Bone marrow (tissue), 2 donors: Measurements from ENCODE around the gene LMF1.

ENCODE experiments used
- DNase-seq, 2 donors: peaks; one replicate each; lab custom pipeline; 2025; lab: John Stamatoyannopoulos, UW

LMF1 gene

DNA sequence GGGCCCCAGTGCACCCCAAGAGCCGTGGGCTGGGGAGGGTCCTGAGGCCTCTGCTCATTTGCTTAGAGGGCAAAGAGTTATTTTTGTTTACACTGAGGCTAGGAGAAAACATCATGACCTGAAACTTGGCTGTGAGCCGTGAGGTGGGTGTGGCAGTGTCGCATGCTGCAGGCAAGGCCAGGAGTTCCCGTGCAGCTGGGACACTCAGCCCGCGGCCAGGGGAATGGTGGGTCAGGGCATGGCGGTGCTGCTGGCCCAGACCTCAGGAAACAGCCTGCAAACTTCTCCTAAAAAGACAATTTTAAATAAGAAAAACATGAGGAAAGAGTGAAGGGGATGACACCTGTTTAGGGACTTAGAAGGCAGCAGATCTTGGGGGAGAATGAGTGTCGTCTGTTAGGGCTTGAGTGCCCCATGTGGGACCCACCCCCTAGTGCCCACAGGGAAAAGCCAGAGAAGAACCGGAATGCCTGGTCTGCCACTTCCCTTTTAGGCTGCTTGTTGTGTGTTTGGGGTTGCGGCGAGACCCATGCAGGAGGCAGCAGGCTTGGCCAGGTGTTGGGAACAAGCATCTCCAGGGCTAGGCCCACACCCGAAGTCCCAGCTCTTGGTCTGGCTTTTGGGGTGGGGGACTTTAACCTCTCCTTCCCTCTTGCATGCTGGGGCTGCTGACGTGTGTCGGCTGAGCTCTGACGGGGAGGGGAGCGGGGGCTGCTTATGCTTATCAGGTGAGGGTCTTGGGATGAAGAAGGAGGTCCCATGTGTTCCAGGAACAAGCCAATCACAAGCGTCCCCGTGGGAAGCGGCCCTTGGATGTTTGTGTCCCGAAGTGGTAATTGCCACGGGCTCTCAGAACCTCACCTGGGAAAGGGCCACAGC is 89.3 kb downstream of the LMF1 start:
- no peak for DNase-seq

DNA sequence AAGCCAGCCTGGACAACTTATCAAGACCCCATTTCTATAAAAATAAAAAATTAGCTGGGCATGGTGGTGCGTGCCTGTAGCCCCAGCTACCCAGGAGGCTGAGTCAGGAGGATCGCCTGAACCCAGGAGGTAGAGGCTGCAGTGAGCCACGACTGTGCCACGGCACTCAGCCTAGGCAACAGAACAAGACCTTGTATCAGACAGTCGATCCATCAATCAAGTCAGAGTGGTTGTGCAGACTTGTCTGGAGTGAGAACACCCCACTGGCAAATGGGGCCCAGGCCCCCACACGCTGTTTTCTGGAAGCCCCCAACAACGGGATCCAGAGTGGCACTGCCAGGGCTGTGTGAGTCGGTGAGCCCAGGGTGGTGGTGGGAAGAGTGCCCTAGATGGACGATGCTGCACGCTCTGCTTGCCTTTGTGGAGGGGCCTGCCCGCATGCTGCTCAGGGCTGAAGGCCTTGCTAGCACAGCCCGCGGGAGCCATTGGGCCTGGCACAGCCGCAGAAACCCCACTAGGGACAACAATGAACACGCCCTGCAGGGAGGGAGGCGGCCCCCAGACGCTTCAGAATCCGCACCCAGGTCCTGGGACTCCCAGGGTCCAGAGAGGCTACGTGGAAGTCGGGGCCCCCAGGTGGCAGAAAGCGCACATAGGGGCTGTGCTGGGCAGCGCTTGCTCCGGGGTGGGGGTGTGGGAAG is 90.2 kb downstream of the LMF1 start:
- no peak for DNase-seq

- no peak for DNase-seq
These were observed 90.8 kb downstream of the LMF1 start for GRCh38 chr16:879986-880385.

DNA sequence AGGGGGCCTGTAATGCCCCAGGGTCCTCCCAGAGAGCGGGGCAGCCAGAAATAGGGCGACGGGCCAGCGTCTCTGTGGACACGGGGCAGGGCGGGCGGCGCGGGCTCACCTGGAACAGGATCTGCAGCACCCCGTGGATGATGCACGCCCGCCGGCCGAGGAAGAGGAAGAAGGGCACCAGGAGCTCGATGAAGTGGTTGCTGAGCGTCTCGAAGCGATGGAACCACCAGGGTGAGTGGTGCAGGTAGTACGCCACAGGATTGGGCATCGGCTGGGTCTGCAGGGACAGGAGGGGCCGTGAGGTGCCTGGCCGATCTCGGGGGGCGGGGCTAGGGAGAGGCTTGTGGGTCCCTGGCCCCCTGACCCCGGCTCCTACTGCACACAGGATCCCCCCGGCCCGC is 91.3 kb downstream of the LMF1 start:
- DNase-seq: no peak

DNA sequence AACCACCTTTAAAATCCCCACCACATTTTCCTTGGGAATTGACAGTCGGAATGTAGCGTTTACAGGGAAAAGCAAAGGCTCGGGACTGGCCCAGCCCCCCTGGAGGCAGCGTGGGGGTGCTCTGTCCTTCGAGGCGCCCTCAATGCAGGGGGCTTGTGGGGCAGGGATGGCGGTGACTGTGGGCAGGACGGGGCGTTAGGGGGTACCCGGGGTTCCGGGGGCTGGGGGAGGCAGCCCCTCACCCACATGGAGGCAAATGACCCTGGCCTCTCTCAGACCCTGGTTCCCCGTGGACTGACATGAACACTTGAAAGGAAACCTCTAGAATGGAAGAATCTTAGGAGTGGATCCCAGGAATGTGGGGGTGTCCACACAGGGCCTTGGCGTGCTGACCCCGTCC is 91.9 kb downstream of the LMF1 start:
- no peak for DNase-seq

- no peak for DNase-seq
These were observed 92.6 kb downstream of the LMF1 start for GRCh38 chr16:878072-878784.

GRCh38 chr16:877242-878071 is 93.3 kb downstream of the LMF1 start:
- no peak for DNase-seq

- DNase-seq: no peak
These were observed 94.1 kb downstream of the LMF1 start for GRCh38 chr16:876523-877241.

DNA sequence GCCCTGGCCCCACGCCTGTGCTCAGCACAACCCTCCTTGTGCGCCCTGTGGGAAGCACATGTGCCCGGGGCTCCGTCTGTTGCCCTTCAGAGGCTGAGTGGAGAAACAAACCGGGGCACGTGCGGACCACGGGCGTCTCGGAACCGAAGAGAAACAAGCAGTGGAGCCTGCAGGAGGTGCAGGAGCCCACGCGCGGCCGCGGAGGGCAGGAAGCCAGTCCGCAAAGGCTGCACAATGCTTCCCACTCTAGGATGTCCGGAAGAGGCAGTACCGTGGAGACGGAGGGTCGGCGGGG is 94.8 kb downstream of the LMF1 start:
- no peak for DNase-seq

- no peak for DNase-seq
These were observed 95.4 kb downstream of the LMF1 start for GRCh38 chr16:875182-876040.

DNA sequence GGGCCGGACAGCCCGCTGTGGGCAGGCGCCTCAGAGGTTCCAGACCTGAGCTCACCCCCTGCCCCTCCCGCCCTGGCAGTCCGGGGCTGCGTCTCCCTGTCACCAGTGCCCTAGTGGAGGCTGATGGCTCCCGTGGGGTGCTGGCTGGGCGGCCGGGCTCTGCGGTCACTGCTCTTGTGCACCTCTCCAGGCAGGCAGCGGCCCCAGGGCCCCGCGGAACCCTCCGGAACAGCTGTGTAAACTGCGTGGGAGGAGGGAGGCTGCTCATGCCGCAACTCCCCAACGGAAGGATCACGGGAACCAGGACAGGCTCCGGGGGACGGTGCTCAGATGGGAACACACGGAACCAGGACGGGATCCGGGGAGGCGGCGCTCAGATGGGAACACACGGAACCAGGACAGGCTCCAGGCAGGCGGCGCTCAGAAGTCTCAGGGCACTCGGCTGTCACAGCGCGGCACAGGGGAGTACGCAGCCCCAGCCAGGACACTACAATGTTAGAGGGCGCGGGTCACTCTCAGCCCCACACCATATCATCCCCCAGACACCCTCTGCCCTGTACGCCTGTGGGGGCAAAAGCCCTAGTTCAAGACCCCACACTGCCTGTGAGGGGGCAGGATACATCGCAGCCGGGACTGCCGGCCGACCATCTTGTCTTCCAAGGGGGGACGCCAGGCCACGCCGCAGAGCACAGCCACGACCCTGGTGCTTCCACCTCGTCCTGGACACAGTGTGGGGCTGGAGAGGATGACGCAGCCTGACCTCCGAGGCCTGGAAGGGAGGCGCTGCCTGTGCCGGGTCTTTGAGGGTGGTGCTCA is 96.2 kb downstream of the LMF1 start:
- no peak for DNase-seq

DNA sequence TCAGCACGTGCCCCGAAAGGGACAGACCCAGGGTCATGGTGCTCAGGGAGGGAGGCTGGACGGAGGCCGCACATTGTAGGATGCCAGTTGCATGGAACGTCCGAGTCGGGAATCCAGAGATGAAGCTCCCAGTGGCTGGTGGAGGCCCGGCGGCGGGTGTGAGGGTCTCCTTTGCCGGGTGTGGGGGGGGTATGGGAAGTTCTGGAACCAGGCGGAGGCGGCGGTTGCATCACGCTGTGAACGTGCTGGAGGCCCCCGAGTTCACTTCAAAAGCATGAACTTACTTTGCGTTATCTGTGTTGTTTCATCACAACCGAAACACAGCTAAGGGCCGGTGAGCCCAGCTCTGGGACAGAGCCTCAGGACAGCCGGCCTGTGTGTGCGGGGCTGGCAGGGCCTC is 96.9 kb downstream of the LMF1 start:
- DNase-seq: no peak

DNA sequence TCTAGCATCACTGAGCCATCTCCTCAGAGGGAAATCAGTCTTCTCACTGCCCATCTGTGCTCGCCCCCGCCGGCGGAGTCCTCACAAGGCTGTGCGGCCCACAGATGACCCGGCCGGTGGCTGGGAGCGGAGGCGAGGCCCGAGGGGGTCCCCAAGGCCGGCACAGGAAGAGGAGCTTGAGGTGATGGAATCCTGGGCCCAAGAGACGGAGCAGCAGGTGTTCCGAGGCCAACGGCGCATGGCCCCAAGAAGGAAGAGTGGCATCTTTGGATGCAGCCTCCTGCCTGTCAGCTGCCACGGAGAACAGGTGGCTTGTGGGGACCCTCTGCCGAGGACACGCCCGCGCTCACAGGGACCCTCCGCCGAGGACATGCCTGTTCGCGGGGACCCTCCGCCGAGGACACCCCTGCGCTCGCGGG is 97.5 kb downstream of the LMF1 start:
- DNase-seq: no peak

- no peak for DNase-seq
These were observed 98.1 kb downstream of the LMF1 start for GRCh38 chr16:872436-873242.

- no peak for DNase-seq
These were observed 99.0 kb downstream of the LMF1 start for GRCh38 chr16:871562-872345.

GRCh38 chr16:870856-871561 is 99.8 kb downstream of the LMF1 start:
- no peak for DNase-seq
